ENCODE results near the gene WDTC1. TPM values are rescaled to one million over a fixed set of nuclear protein-coding genes. Genes with fewer than 3 reads are reported as not detected.
A peak's percentile ranks its signal among the peaks of the same experiment; 100 is the strongest.

WDTC1 gene
- total and polyA plus RNA-seq, 2 of the 13 experiments (the other 11 are each of a cell fraction or from before 2014, with no cell fraction given): 5.5 TPM

GRCh38 chr1:27275696-27276095 lies 41.3 kb downstream of the WDTC1 start:
- Histone ChIP-seq H3K9me3 (ENCODE audit: low read length) (no peaks in the 10 kb centered on the region), H3K9ac (ENCODE audit: insufficient read depth, low read depth, low read length) (no peak overlapping the region), H3K27ac (ENCODE audit: extremely low read length, insufficient read depth, low read length) (no peak overlapping the region), H3K79me2 (ENCODE audit: insufficient read depth, low read length) (no peaks in the 10 kb centered on the region), H3K4me3 (replicated peaks in 1 of 3; ENCODE audit: insufficient read depth in 1 of 3, low read depth in 2 of 3, low read length in 3 of 3) (no peak overlapping the region), H3K4me2 (ENCODE audit: low read depth, low read length) (no peak overlapping the region), H2AFZ (ENCODE audit: low read length) (no peak overlapping the region), H3K27me3 (ENCODE audit: control insufficient read depth in 1 of 2, insufficient read depth in 2 of 2, low read length in 2 of 2) (no peaks in the 10 kb centered on the region), H4K20me1 (ENCODE audit: insufficient read depth, low read length) (no peaks in the 10 kb centered on the region), H3K36me3 (replicated peaks in 1 of 2; ENCODE audit: control insufficient read depth in 1 of 2, insufficient read depth in 2 of 2, low read length in 2 of 2) (no peaks in the 10 kb centered on the region), H3K4me1 (ENCODE audit: insufficient read depth, low read length) (no peaks in the 10 kb centered on the region)
- FAIRE-seq (no peak), DNase-seq (ENCODE audit: low spot score) (no peak), ATAC-seq (no peak)
- POLR2A ChIA-PET: no interaction called here
- WGBS (ENCODE audit: low lambda C conversion rate): 66% methylated on average over 3 of the region's 3 CpGs
- in situ Hi-C loops (cut with HindIII; ENCODE audit: extremely low pct_ligation_motif_present, low pct_unique_long_range_greater_than_20kb) (no loop called here), intact Hi-C loops (cut with micrococcal nuclease; ENCODE audit: unreplicated experiment) (no loop called here)
- CTCF ChIA-PET (ENCODE audit: low intra/inter-chr PET ratio, low total read pairs): no interaction called here
- BruUV-seq (replicated peaks): no TSS peak
- TF ChIP-seq FOXM1 (CRISPR knock-in tag; IDR thresholded peaks at IDR 0.05): no peak
- TF ChIP-seq TEF (CRISPR knock-in tag; IDR thresholded peaks at IDR 0.05): no peak
- no peak for TF ChIP-seq ZNF784 (CRISPR knock-in tag; IDR thresholded peaks at IDR 0.05; ENCODE audit: borderline replicate concordance)

GRCh38 chr1:27284425-27285273 lies 50.2 kb downstream of the WDTC1 start:
- Histone ChIP-seq H3K27me3 (ENCODE audit: control insufficient read depth in 1 of 2, insufficient read depth in 2 of 2, low read length in 2 of 2) (no peaks in the 10 kb centered on the region), H3K9ac (ENCODE audit: insufficient read depth, low read depth, low read length) (no peak overlapping the region), H3K36me3 (replicated peaks in 1 of 2; ENCODE audit: control insufficient read depth in 1 of 2, insufficient read depth in 2 of 2, low read length in 2 of 2) (peaks cover 4 to 10% of the 10 kb centered on the region in 2 experiments; a peak in 2 of 5 replicates), H2AFZ (ENCODE audit: low read length) (no peak overlapping the region), H3K9me3 (ENCODE audit: low read length) (no peaks in the 10 kb centered on the region), H3K4me3 (replicated peaks in 1 of 3; ENCODE audit: insufficient read depth in 1 of 3, low read depth in 2 of 3, low read length in 3 of 3) (no peak overlapping the region), H3K4me1 (ENCODE audit: insufficient read depth, low read length) (no peaks in the 10 kb centered on the region), H3K4me2 (ENCODE audit: low read depth, low read length) (no peak overlapping the region), H4K20me1 (ENCODE audit: insufficient read depth, low read length) (no peaks in the 10 kb centered on the region), H3K79me2 (ENCODE audit: insufficient read depth, low read length) (no peaks in the 10 kb centered on the region), H3K27ac (ENCODE audit: extremely low read length, insufficient read depth, low read length) (no peak overlapping the region)
- in situ Hi-C loops (cut with HindIII; ENCODE audit: extremely low pct_ligation_motif_present, low pct_unique_long_range_greater_than_20kb): loop anchor here (5.0 to 10.0 kb wide), 2 partner anchors 182 to 240 kb away; no protein-coding TSS in a partner anchor
- no TSS peak for BruUV-seq (replicated peaks)
- ChIA-PET POLR2A (no interaction called here), CTCF (ENCODE audit: low intra/inter-chr PET ratio, low total read pairs) (interaction anchor here (1.1 to 2.1 kb wide), 4 partner anchors 86 to 240 kb away, joined by 3 to 25 read pairs (median 16); no protein-coding TSS in a partner anchor)
- DNase-seq (ENCODE audit: low spot score) (peak; percentile 66), FAIRE-seq (peak; percentile 56), ATAC-seq (peak; percentile 83)
- intact Hi-C loops (cut with micrococcal nuclease; ENCODE audit: unreplicated experiment): loop anchor here (1.0 kb wide), 3 partner anchors 86 to 240 kb away; no protein-coding TSS in a partner anchor
- WGBS (ENCODE audit: low lambda C conversion rate): 45% methylated on average over 11 of the region's 11 CpGs
- no peak for TF ChIP-seq MATR3 (CRISPR knock-in tag; IDR thresholded peaks at IDR 0.05)
- no peak for TF ChIP-seq HNRNPH1 (optimal IDR thresholded peaks at IDR 0.05; ENCODE audit: low read depth, low read length)
- no peak for TF ChIP-seq RELA (CRISPR knock-in tag; IDR thresholded peaks at IDR 0.05)
- no peak for TF ChIP-seq ARNT2 (CRISPR knock-in tag; IDR thresholded peaks at IDR 0.05; ENCODE audit: low read depth)
- TF ChIP-seq ZNF670 (CRISPR knock-in tag; IDR thresholded peaks at IDR 0.05; ENCODE audit: borderline replicate concordance): no peak
- no peak for TF ChIP-seq EP300 (IDR thresholded peaks at IDR 0.05; ENCODE audit: low read depth in 2 of 2, low read length in 2 of 2)
- no peak for TF ChIP-seq EP300 (CRISPR knock-in tag; IDR thresholded peaks at IDR 0.05; ENCODE audit: borderline replicate concordance)
- TF ChIP-seq STAG1 (CRISPR knock-in tag; IDR thresholded peaks at IDR 0.05): peak; percentile 69
- TF ChIP-seq EED (CRISPR knock-in tag; IDR thresholded peaks at IDR 0.05): no peak
- TF ChIP-seq ZNF430 (CRISPR knock-in tag; IDR thresholded peaks at IDR 0.05): no peak
- no peak for TF ChIP-seq ZBTB25 (CRISPR knock-in tag; IDR thresholded peaks at IDR 0.05)
- no peak for TF ChIP-seq CREB1 (IDR thresholded peaks at IDR 0.05)
- 0 out of 2 replicates have a peak, but pooled peaks have one; percentile 35 for TF ChIP-seq CREB1 (CRISPR knock-in tag; IDR thresholded peaks at IDR 0.05)
- TF ChIP-seq SMC3 (IDR thresholded peaks at IDR 0.05; ENCODE audit: low read length): peak; percentile 96
